Renal pelvis (tissue), 12 donors: ENCODE measurements around the gene FUT9. TPM values are rescaled to one million over a fixed set of nuclear protein-coding genes. Genes with fewer than 3 reads are reported as not detected.

Source experiments
- DNase-seq: peaks from one replicate; pipeline ENCODE4 v3.0.0-alpha.2; 2013
- long read RNA-seq, 16 experiments: transcript quantifications; one replicate each; lab custom pipeline, GENCODE V29; 2026
- polyA plus RNA-seq, 3 donors: library from polyadenylated mRNA; unstranded; fragments of 120-200 nt; gene quantifications; one replicate each; pipeline ENCODE4 v1.2.1, GENCODE V29; 2013; ENCODE audit not compliant: insufficient read length in 3 of 3

The FUT9 gene
- 1 to 10 TPM; 4.1 to 6.4 (median 5.7) TPM for polyA plus RNA-seq
- long read RNA-seq, donor 1, full-length matches to known transcripts: 1 of 1 reads
- long read RNA-seq, donor 1, partial matches to known transcripts: 0 of 1 reads
- long read RNA-seq, donor 1, other reads (novel, unspliced or antisense): 0 of 1 reads
- long read RNA-seq, donor 2, full-length matches to known transcripts: 1 of 1 reads
- long read RNA-seq, donor 2, partial matches to known transcripts: 0 of 1 reads
- long read RNA-seq, donor 2, other reads (novel, unspliced or antisense): 0 of 1 reads
- long read RNA-seq, donor 3: 0 reads
- long read RNA-seq, donor 4, full-length matches to known transcripts: 1 of 1 reads
- long read RNA-seq, donor 4, partial matches to known transcripts: 0 of 1 reads
- long read RNA-seq, donor 4, other reads (novel, unspliced or antisense): 0 of 1 reads
- long read RNA-seq, donor 5: 0 reads
- long read RNA-seq, donor 6, full-length matches to known transcripts: 1 of 1 reads
- long read RNA-seq, donor 6, partial matches to known transcripts: 0 of 1 reads
- long read RNA-seq, donor 6, other reads (novel, unspliced or antisense): 0 of 1 reads
- long read RNA-seq, donor 7, full-length matches to known transcripts: 1 of 1 reads
- long read RNA-seq, donor 7, partial matches to known transcripts: 0 of 1 reads
- long read RNA-seq, donor 7, other reads (novel, unspliced or antisense): 0 of 1 reads
- long read RNA-seq, donor 8: 0 reads
- long read RNA-seq, donor 9: 0 reads
- long read RNA-seq, donor 10, full-length matches to known transcripts: 2 of 2 reads
- long read RNA-seq, donor 10, partial matches to known transcripts: 0 of 2 reads
- long read RNA-seq, donor 10, other reads (novel, unspliced or antisense): 0 of 2 reads
- long read RNA-seq, donor 11, full-length matches to known transcripts: 1 of 1 reads
- long read RNA-seq, donor 11, partial matches to known transcripts: 0 of 1 reads
- long read RNA-seq, donor 11, other reads (novel, unspliced or antisense): 0 of 1 reads
- long read RNA-seq, donor 12, full-length matches to known transcripts: 1 of 1 reads
- long read RNA-seq, donor 12, partial matches to known transcripts: 0 of 1 reads
- long read RNA-seq, donor 12, other reads (novel, unspliced or antisense): 0 of 1 reads
- long read RNA-seq, donor 13, full-length matches to known transcripts: 2 of 2 reads
- long read RNA-seq, donor 13, partial matches to known transcripts: 0 of 2 reads
- long read RNA-seq, donor 13, other reads (novel, unspliced or antisense): 0 of 2 reads
- long read RNA-seq, donor 14: 0 reads
- long read RNA-seq, donor 15: 0 reads
- long read RNA-seq, donor 16: 0 reads

GRCh38 chr6:96015518-96016333, at the start of gene FUT9:
FUT9 (plus strand) TSS chr6:96015974; CDS start chr6:96203156, 187,182 bp downstream.
- peak; percentile 59 for DNase-seq

GRCh38 chr6:95967594-95967993, 48.2 kb upstream of the FUT9 start:
- DNase-seq: no peak

- no peak for DNase-seq
These were observed 41.8 kb upstream of the FUT9 start for GRCh38 chr6:95973976-95974375.

GRCh38 chr6:95978230-95978629, 37.5 kb upstream of the FUT9 start:
- no peak for DNase-seq

- DNase-seq: no peak
These were observed 23.9 kb upstream of the FUT9 start for GRCh38 chr6:95991906-95992305.

- DNase-seq: no peak
These were observed 21.6 kb upstream of the FUT9 start for GRCh38 chr6:95994151-95994550.

GRCh38 chr6:95998133-95998532, 17.6 kb upstream of the FUT9 start:
- no peak for DNase-seq

- DNase-seq: no peak
These were observed 13.7 kb upstream of the FUT9 start for GRCh38 chr6:96001891-96002575.

GRCh38 chr6:96002576-96002910, 13.2 kb upstream of the FUT9 start:
- no peak for DNase-seq

GRCh38 chr6:96002912-96003311, 12.9 kb upstream of the FUT9 start:
- no peak for DNase-seq

GRCh38 chr6:96007663-96008062, 8.1 kb upstream of the FUT9 start:
- DNase-seq: no peak

GRCh38 chr6:96013531-96013930, 2.2 kb upstream of the FUT9 start:
- no peak for DNase-seq

- DNase-seq: no peak
These were observed 792 bp upstream of the FUT9 start for GRCh38 chr6:96014846-96015517.

GRCh38 chr6:96016334-96017069, 728 bp downstream of the FUT9 start:
- DNase-seq: no peak

GRCh38 chr6:96017070-96017359, 1.2 kb downstream of the FUT9 start:
- no peak for DNase-seq

GRCh38 chr6:96022225-96022624, 6.5 kb downstream of the FUT9 start:
- DNase-seq: no peak

GRCh38 chr6:96032661-96033060, 16.9 kb downstream of the FUT9 start:
- no peak for DNase-seq

- no peak for DNase-seq
These were observed 35.8 kb downstream of the FUT9 start for GRCh38 chr6:96051555-96051954.

GRCh38 chr6:96058082-96058481, 42.3 kb downstream of the FUT9 start:
- DNase-seq: no peak
